ENCODE results near the gene HHAT.

Gene HHAT

GRCh38 chr1:210407207-210407886 lies 78.6 kb downstream of the HHAT start:
- H3K36me3 ChIP-seq (replicated peaks; ENCODE audit: insufficient read depth, low read length) = no peaks in the 10 kb centered on the region
- H4K20me1 ChIP-seq (ENCODE audit: insufficient read depth, low read length) = no peaks in the 10 kb centered on the region
- no peaks in the 10 kb centered on the region for H3F3A ChIP-seq (ENCODE audit: insufficient read depth, low read length)
- no peaks in the 10 kb centered on the region for H3K9me3 ChIP-seq (replicated peaks; ENCODE audit: insufficient read depth, low read length)
- no peak overlapping the region for H3K9ac ChIP-seq (ENCODE audit: low read length)
- H3K27me3 ChIP-seq (replicated peaks; ENCODE audit: insufficient read depth, low read length) = no peaks in the 10 kb centered on the region
- no peak for TF ChIP-seq EZH2phosphoT487 (IDR thresholded peaks at IDR 0.05; ENCODE audit: low read length)
- TF ChIP-seq CTCF (IDR thresholded peaks at IDR 0.05; ENCODE audit: low read length) = peak; percentile 99
- no peak overlapping the region for H3K27ac ChIP-seq (ENCODE audit: low read length)
- no peaks in the 10 kb centered on the region for H3K79me2 ChIP-seq (ENCODE audit: low read length)
- H3K4me2 ChIP-seq (ENCODE audit: low read depth, low read length) = no peak overlapping the region
- no peaks in the 10 kb centered on the region for H3K4me1 ChIP-seq (ENCODE audit: low read length)
- peak; percentile 76 for DNase-seq
- H3K9me2 ChIP-seq (replicated peaks; ENCODE audit: insufficient read depth, low read length) = no peaks in the 10 kb centered on the region
- H2AFZ ChIP-seq (ENCODE audit: low read length) = no peak overlapping the region
- H3K4me3 ChIP-seq (ENCODE audit: low read length) = no peak overlapping the region

- Histone ChIP-seq H3K79me2 (ENCODE audit: low read length) (no peaks in the 10 kb centered on the region), H3K9me2 (replicated peaks; ENCODE audit: insufficient read depth, low read length) (no peaks in the 10 kb centered on the region), H2AFZ (ENCODE audit: low read length) (no peak overlapping the region), H3K4me2 (ENCODE audit: low read depth, low read length) (no peak overlapping the region), H3K4me1 (ENCODE audit: low read length) (no peaks in the 10 kb centered on the region), H3K9ac (ENCODE audit: low read length) (no peak overlapping the region), H3K27me3 (replicated peaks; ENCODE audit: insufficient read depth, low read length) (no peaks in the 10 kb centered on the region), H4K20me1 (ENCODE audit: insufficient read depth, low read length) (no peaks in the 10 kb centered on the region), H3K36me3 (replicated peaks; ENCODE audit: insufficient read depth, low read length) (no peaks in the 10 kb centered on the region), H3K27ac (ENCODE audit: low read length) (no peak overlapping the region), H3K4me3 (ENCODE audit: low read length) (no peak overlapping the region), H3F3A (ENCODE audit: insufficient read depth, low read length) (no peaks in the 10 kb centered on the region), H3K9me3 (replicated peaks; ENCODE audit: insufficient read depth, low read length) (no peaks in the 10 kb centered on the region)
- TF ChIP-seq EZH2phosphoT487 (IDR thresholded peaks at IDR 0.05; ENCODE audit: low read length) = no peak
- TF ChIP-seq EZH2 (optimal IDR thresholded peaks at IDR 0.05; ENCODE audit: low read depth, low read length) = no peak
- TF ChIP-seq CTCF (IDR thresholded peaks at IDR 0.05; ENCODE audit: low read length) = no peak
- DNase-seq = no peak
These were observed 79.2 kb downstream of the HHAT start for GRCh38 chr1:210407887-210408252.

GRCh38 chr1:210412240-210412639 lies 83.5 kb downstream of the HHAT start:
- H3K36me3 ChIP-seq (replicated peaks; ENCODE audit: insufficient read depth, low read length) = no peaks in the 10 kb centered on the region
- H3F3A ChIP-seq (ENCODE audit: insufficient read depth, low read length) = no peaks in the 10 kb centered on the region
- no peaks in the 10 kb centered on the region for H3K9me3 ChIP-seq (replicated peaks; ENCODE audit: insufficient read depth, low read length)
- H3K4me1 ChIP-seq (ENCODE audit: low read length) = no peaks in the 10 kb centered on the region
- no peaks in the 10 kb centered on the region for H3K27me3 ChIP-seq (replicated peaks; ENCODE audit: insufficient read depth, low read length)
- TF ChIP-seq CTCF (IDR thresholded peaks at IDR 0.05; ENCODE audit: low read length) (no peak), EZH2 (optimal IDR thresholded peaks at IDR 0.05; ENCODE audit: low read depth, low read length) (no peak), EZH2phosphoT487 (IDR thresholded peaks at IDR 0.05; ENCODE audit: low read length) (no peak)
- no peak overlapping the region for H2AFZ ChIP-seq (ENCODE audit: low read length)
- H3K4me2 ChIP-seq (ENCODE audit: low read depth, low read length) = no peak overlapping the region
- no peak for DNase-seq
- H3K9me2 ChIP-seq (replicated peaks; ENCODE audit: insufficient read depth, low read length) = no peaks in the 10 kb centered on the region
- H3K4me3 ChIP-seq (ENCODE audit: low read length) = no peak overlapping the region
- no peaks in the 10 kb centered on the region for H3K79me2 ChIP-seq (ENCODE audit: low read length)
- no peak overlapping the region for H3K9ac ChIP-seq (ENCODE audit: low read length)
- no peak overlapping the region for H3K27ac ChIP-seq (ENCODE audit: low read length)
- H4K20me1 ChIP-seq (ENCODE audit: insufficient read depth, low read length) = no peaks in the 10 kb centered on the region

All from MM.1S (cell line).